ENCODE measurements around the gene ALOX5. TPM values are rescaled to one million over a fixed set of nuclear protein-coding genes. Genes with fewer than 3 reads are reported as not detected.

Gene ALOX5
- not detected for polyA plus RNA-seq (2012; ENCODE audit: insufficient read length, low read depth)

DNA sequence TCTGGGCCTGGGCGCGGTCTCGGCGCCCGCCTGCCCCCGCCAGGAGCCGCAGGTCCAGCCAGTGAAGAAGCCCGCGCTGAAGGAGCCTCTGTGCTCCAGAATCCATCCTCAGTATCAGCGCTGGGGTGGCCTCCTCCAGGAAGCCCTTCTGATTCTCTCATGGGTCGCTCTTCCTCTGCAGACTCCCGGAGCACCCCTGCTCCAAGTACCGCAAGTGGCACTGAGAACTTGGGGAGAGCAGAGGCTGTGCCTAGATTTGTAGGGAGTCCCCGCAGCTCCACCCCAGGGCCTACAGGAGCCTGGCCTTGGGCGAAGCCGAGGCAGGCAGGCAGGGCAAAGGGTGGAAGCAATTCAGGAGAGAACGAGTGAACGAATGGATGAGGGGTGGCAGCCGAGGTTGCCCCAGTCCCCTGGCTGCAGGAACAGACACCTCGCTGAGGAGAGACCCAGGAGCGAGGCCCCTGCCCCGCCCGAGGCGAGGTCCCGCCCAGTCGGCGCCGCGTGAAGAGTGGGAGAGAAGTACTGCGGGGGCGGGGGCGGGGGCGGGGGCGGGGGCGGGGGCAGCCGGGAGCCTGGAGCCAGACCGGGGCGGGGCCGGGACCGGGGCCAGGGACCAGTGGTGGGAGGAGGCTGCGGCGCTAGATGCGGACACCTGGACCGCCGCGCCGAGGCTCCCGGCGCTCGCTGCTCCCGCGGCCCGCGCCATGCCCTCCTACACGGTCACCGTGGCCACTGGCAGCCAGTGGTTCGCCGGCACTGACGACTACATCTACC, at the start of gene ALOX5:
Gene ALOX5 (plus strand): TSS at position 641 of the 774 bp plus-strand sequence. CDS start 64 bp downstream, at position 705.
- TF ChIP-seq TAF1 (IDR thresholded peaks at IDR 0.05; ENCODE audit: borderline replicate concordance, insufficient read depth, low read length) (no peak), POLR2AphosphoS5 (IDR thresholded peaks at IDR 0.05; ENCODE audit: low read depth, low read length) (no peak), SIN3A (IDR thresholded peaks at IDR 0.05; ENCODE audit: borderline replicate concordance, insufficient read depth, low read length) (no peak)

DNA sequence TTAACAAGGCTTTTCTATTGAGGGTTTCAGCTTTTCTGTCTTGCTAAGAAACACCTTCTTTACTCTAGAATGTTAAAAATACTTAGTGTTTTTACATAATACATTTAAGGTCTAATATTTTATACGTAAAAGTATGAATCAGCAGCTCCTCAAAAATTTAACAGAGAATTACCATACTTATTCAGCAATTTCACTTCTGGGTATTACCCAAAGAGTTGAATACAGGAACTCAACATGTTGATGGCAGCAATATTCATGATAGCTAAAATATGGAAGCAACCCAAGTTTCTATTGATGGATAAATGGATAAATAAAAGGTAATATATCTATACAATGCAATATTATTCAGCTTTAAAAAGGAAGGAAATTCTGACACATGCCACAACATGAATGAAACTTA, 48.9 kb upstream of the ALOX5 start:
- TF ChIP-seq TAF1 (IDR thresholded peaks at IDR 0.05; ENCODE audit: borderline replicate concordance, insufficient read depth, low read length) (no peak), REST (IDR thresholded peaks at IDR 0.05; ENCODE audit: insufficient read depth in 1 of 2, low read depth in 2 of 2, low read length in 2 of 2) (no peak), FOXP2 (optimal IDR thresholded peaks at IDR 0.05; ENCODE audit: borderline replicate concordance, extremely low read depth, extremely low read length, insufficient read depth) (no peak), POLR2AphosphoS5 (IDR thresholded peaks at IDR 0.05; ENCODE audit: low read depth, low read length) (no peak), SIN3A (IDR thresholded peaks at IDR 0.05; ENCODE audit: borderline replicate concordance, insufficient read depth, low read length) (no peak)

GRCh38 chr10:45339894-45340293, 34.1 kb upstream of the ALOX5 start:
- TF ChIP-seq POLR2AphosphoS5 (IDR thresholded peaks at IDR 0.05; ENCODE audit: low read depth, low read length), result no peak
- no peak for TF ChIP-seq REST (IDR thresholded peaks at IDR 0.05; ENCODE audit: insufficient read depth in 1 of 2, low read depth in 2 of 2, low read length in 2 of 2)
- TF ChIP-seq FOXP2 (optimal IDR thresholded peaks at IDR 0.05; ENCODE audit: borderline replicate concordance, extremely low read depth, extremely low read length, insufficient read depth), result no peak

GRCh38 chr10:45353186-45353585, 20.8 kb upstream of the ALOX5 start:
- TF ChIP-seq TAF1 (IDR thresholded peaks at IDR 0.05; ENCODE audit: borderline replicate concordance, insufficient read depth, low read length), result no peak
- no peak for TF ChIP-seq REST (IDR thresholded peaks at IDR 0.05; ENCODE audit: insufficient read depth in 1 of 2, low read depth in 2 of 2, low read length in 2 of 2)
- TF ChIP-seq POLR2AphosphoS5 (IDR thresholded peaks at IDR 0.05; ENCODE audit: low read depth, low read length), result no peak
- TF ChIP-seq FOXP2 (optimal IDR thresholded peaks at IDR 0.05; ENCODE audit: borderline replicate concordance, extremely low read depth, extremely low read length, insufficient read depth), result no peak
- no peak for TF ChIP-seq SIN3A (IDR thresholded peaks at IDR 0.05; ENCODE audit: borderline replicate concordance, insufficient read depth, low read length)

DNA sequence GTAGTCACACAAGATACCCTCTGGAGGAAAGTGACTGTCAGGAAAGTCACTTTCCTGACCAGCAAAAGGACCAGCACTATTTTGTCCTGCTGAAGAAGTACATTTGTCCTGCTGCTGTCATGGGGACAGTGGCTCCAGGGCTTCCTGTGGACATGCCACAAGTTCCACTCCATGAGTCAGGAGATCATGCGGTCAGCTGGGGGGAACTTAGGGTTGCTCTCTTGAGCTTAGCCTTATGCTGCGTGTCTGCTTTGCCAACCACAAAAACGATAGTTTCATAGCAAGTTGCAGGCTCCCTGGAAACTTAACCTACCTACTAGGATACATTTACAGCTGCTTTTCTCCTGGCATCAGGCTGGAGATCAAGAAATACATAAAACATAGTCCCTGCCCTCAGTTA, 19.8 kb upstream of the ALOX5 start:
- TF ChIP-seq REST (IDR thresholded peaks at IDR 0.05; ENCODE audit: insufficient read depth in 1 of 2, low read depth in 2 of 2, low read length in 2 of 2), result no peak
- no peak for TF ChIP-seq TAF1 (IDR thresholded peaks at IDR 0.05; ENCODE audit: borderline replicate concordance, insufficient read depth, low read length)
- no peak for TF ChIP-seq SIN3A (IDR thresholded peaks at IDR 0.05; ENCODE audit: borderline replicate concordance, insufficient read depth, low read length)
- no peak for TF ChIP-seq POLR2AphosphoS5 (IDR thresholded peaks at IDR 0.05; ENCODE audit: low read depth, low read length)
- TF ChIP-seq FOXP2 (optimal IDR thresholded peaks at IDR 0.05; ENCODE audit: borderline replicate concordance, extremely low read depth, extremely low read length, insufficient read depth), result no peak
